Nephron (organoid): ENCODE results near the gene UTY.

Source experiments
- H3K27ac Mint-ChIP-seq, 3 experiments: 2 replicates each; pipeline ENCODE4 v1.8.0; 2020; ENCODE audit warnings: mixed read lengths in 3 of 3, mild to moderate bottlenecking in 2 of 3, moderate library complexity in 1 of 3
- H3K27me3 Mint-ChIP-seq: 2 replicates; pipeline ENCODE4 v1.8.0; 2021; ENCODE audit warnings: low read depth, mild to moderate bottlenecking, moderate library complexity, mixed read lengths
- H3K36me3 Mint-ChIP-seq: 2 replicates; pipeline ENCODE4 v1.8.0; 2020; ENCODE audit warnings: low read depth, mixed read lengths
- H3K4me1 Mint-ChIP-seq: 2 replicates; pipeline ENCODE4 v1.8.0; 2020; ENCODE audit warnings: mixed read lengths
- H3K4me3 Mint-ChIP-seq, 3 experiments: 2 replicates each; pipeline ENCODE4 v1.8.0; 2020; ENCODE audit warnings: mild to moderate bottlenecking in 3 of 3, mixed read lengths in 3 of 3, moderate library complexity in 2 of 3
- H3K9me3 Mint-ChIP-seq: 2 replicates; pipeline ENCODE4 v1.8.0; 2020; ENCODE audit warnings: mixed read lengths
- CTCF ChIP-seq, 3 experiments: fragments of 200-600 bp; sonication (generic); IDR thresholded peaks; one replicate each; pipeline ENCODE4 v1.5.0; 2021; ENCODE audit warnings: antibody characterized with exemption in 3 of 3; ENCODE audit not compliant: unreplicated experiment in 3 of 3

The UTY gene

GRCh38 chrY:13339939-13340338 lies 139.9 kb downstream of the UTY start:
- TF ChIP-seq CTCF (IDR thresholded peaks at IDR 0.05; ENCODE audit: unreplicated experiment in 3 of 3): no peak
- H3K4me1 Mint-ChIP-seq: no peaks in the 10 kb centered on the region
- H3K4me3 Mint-ChIP-seq: no peak overlapping the region
- H3K27me3 Mint-ChIP-seq: no peaks in the 10 kb centered on the region
- H3K36me3 Mint-ChIP-seq: no peaks in the 10 kb centered on the region
- no peak overlapping the region for H3K27ac Mint-ChIP-seq
- H3K9me3 Mint-ChIP-seq: no peaks in the 10 kb centered on the region

- H3K9me3 Mint-ChIP-seq: no peaks in the 10 kb centered on the region
- TF ChIP-seq CTCF (IDR thresholded peaks at IDR 0.05; ENCODE audit: unreplicated experiment in 3 of 3): no peak
- no peaks in the 10 kb centered on the region for H3K27me3 Mint-ChIP-seq
- H3K36me3 Mint-ChIP-seq: no peaks in the 10 kb centered on the region
- H3K27ac Mint-ChIP-seq: no peak overlapping the region
- H3K4me1 Mint-ChIP-seq: no peaks in the 10 kb centered on the region
- no peak overlapping the region for H3K4me3 Mint-ChIP-seq
Measured at GRCh38 chrY:13339381-13339780, 140.5 kb downstream of the UTY start.

GRCh38 chrY:13338711-13339110 lies 141.1 kb downstream of the UTY start:
- H3K27ac Mint-ChIP-seq: no peak overlapping the region
- no peaks in the 10 kb centered on the region for H3K9me3 Mint-ChIP-seq
- H3K4me3 Mint-ChIP-seq: no peak overlapping the region
- no peaks in the 10 kb centered on the region for H3K27me3 Mint-ChIP-seq
- no peak for TF ChIP-seq CTCF (IDR thresholded peaks at IDR 0.05; ENCODE audit: unreplicated experiment in 3 of 3)
- H3K4me1 Mint-ChIP-seq: no peaks in the 10 kb centered on the region
- no peaks in the 10 kb centered on the region for H3K36me3 Mint-ChIP-seq

- H3K27ac Mint-ChIP-seq: no peak overlapping the region
- H3K36me3 Mint-ChIP-seq: no peaks in the 10 kb centered on the region
- H3K27me3 Mint-ChIP-seq: no peaks in the 10 kb centered on the region
- TF ChIP-seq CTCF (IDR thresholded peaks at IDR 0.05; ENCODE audit: unreplicated experiment in 3 of 3): no peak
- H3K4me1 Mint-ChIP-seq: no peaks in the 10 kb centered on the region
- no peak overlapping the region for H3K4me3 Mint-ChIP-seq
- no peaks in the 10 kb centered on the region for H3K9me3 Mint-ChIP-seq
Measured at GRCh38 chrY:13337934-13338333, 141.9 kb downstream of the UTY start.

- Mint-ChIP-seq H3K27me3 (no peaks in the 10 kb centered on the region), H3K4me1 (no peaks in the 10 kb centered on the region), H3K36me3 (no peaks in the 10 kb centered on the region), H3K4me3 (no peak overlapping the region), H3K9me3 (no peaks in the 10 kb centered on the region), H3K27ac (no peak overlapping the region)
- TF ChIP-seq CTCF (IDR thresholded peaks at IDR 0.05; ENCODE audit: unreplicated experiment in 3 of 3): no peak
Measured at GRCh38 chrY:13333791-13334190, 146.0 kb downstream of the UTY start.

- no peak for TF ChIP-seq CTCF (IDR thresholded peaks at IDR 0.05; ENCODE audit: unreplicated experiment in 3 of 3)
- H3K27me3 Mint-ChIP-seq: no peaks in the 10 kb centered on the region
- no peak overlapping the region for H3K27ac Mint-ChIP-seq
- H3K4me3 Mint-ChIP-seq: no peak overlapping the region
- no peaks in the 10 kb centered on the region for H3K9me3 Mint-ChIP-seq
- no peaks in the 10 kb centered on the region for H3K36me3 Mint-ChIP-seq
- H3K4me1 Mint-ChIP-seq: no peaks in the 10 kb centered on the region
Measured at GRCh38 chrY:13330651-13331050, 149.2 kb downstream of the UTY start.
